ENCODE results near the gene PPM1N. TPM values are rescaled to one million over a fixed set of nuclear protein-coding genes. Genes with fewer than 3 reads are reported as not detected.

The PPM1N gene, protein sequence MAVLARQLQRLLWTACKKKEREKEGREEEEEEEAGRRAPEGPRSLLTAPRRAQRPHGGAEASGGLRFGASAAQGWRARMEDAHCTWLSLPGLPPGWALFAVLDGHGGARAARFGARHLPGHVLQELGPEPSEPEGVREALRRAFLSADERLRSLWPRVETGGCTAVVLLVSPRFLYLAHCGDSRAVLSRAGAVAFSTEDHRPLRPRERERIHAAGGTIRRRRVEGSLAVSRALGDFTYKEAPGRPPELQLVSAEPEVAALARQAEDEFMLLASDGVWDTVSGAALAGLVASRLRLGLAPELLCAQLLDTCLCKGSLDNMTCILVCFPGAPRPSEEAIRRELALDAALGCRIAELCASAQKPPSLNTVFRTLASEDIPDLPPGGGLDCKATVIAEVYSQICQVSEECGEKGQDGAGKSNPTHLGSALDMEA
- total RNA-seq (0.40 and 1.9 TPM in 2 replicates), polyA plus RNA-seq (0.59 and 1.4 TPM in 2 replicates)

DNA sequence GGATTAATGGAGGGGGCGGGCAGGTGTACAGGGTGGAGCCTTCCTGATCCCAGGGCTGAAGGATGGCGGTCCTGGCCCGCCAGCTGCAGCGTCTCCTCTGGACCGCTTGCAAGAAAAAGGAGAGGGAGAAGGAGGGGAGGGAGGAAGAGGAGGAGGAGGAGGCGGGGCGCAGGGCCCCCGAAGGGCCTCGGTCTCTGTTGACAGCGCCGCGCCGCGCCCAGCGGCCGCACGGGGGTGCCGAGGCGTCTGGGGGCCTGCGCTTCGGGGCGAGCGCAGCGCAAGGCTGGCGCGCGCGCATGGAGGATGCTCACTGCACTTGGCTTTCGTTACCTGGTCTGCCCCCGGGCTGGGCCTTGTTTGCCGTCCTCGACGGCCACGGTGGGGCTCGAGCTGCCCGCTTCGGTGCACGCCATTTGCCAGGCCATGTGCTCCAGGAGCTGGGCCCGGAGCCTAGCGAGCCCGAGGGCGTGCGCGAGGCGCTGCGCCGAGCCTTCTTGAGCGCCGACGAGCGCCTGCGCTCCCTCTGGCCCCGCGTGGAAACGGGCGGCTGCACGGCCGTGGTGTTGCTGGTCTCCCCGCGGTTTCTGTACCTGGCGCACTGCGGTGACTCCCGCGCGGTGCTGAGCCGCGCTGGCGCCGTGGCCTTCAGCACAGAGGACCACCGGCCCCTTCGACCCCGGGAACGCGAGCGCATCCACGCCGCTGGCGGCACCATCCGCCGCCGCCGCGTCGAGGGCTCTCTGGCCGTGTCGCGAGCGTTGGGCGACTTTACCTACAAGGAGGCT lies at the start of gene PPM1N:
TSS of gene PPM1N (plus strand) at position 33 of the 785 bp plus-strand sequence. CDS start at position 63, 30 bp downstream.
- H4K20me1 ChIP-seq (ENCODE audit: insufficient read depth, poor library complexity, severe bottlenecking): no peaks in the 10 kb centered on the region
- WGBS (ENCODE audit: low lambda C conversion rate, missing lambda C conversion rate): 3% methylated on average over 57 of the region's 89 CpGs
- H3K27me3 ChIP-seq: peaks cover 27% of the 10 kb centered on the region
- H3K9me3 ChIP-seq (ENCODE audit: low read depth): no peaks in the 10 kb centered on the region
- no peak within 1 kb of the TSS for H3K27ac ChIP-seq
- H3K9me2 ChIP-seq (replicated peaks; ENCODE audit: insufficient read depth): no peaks in the 10 kb centered on the region
- no peak within 1 kb of the TSS for H2AFZ ChIP-seq
- no peak within 1 kb of the TSS for H3K4me3 ChIP-seq
- no peaks in the 10 kb centered on the region for H3K36me3 ChIP-seq (replicated peaks; ENCODE audit: insufficient read depth, low read depth)
- TF ChIP-seq CTCF (IDR thresholded peaks at IDR 0.05; ENCODE audit: poor library complexity): no peak
- TF ChIP-seq EZH2phosphoT487 (IDR thresholded peaks at IDR 0.05; ENCODE audit: low read depth, severe bottlenecking, unreplicated experiment): peak; percentile 28
- TF ChIP-seq EZH2 (IDR thresholded peaks at IDR 0.05; ENCODE audit: borderline replicate concordance): peak; percentile 16
- peaks cover 7% of the 10 kb centered on the region for H3K4me1 ChIP-seq (ENCODE audit: insufficient read depth)
- no peaks in the 10 kb centered on the region for H3K79me2 ChIP-seq
- DNase-seq (ENCODE audit: low spot score): peak; percentile 63
- peak within 1 kb of the TSS; percentile 100 for H3K4me2 ChIP-seq

DNA sequence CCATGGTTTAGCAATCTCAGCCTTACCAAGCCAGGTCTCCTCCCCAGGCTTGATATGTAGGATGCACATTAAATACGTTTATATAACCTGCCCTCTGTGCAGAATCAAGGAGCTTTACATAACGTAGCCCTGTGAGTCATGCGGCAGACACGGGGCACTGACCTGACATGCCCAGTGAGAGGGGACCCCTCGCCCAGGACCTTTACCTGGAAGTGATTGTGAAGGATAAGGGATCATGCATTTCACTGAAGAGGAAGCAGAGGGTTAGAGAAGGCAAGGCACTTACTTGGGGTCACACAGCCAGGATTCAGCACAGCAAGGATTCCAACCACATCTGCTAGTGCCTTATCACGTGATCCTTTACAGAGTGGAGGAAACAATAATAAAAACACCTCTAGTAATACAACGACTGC lies 49.4 kb upstream of the PPM1N start:
- H3K9me2 ChIP-seq (replicated peaks; ENCODE audit: insufficient read depth): no peaks in the 10 kb centered on the region
- no peaks in the 10 kb centered on the region for H3K9me3 ChIP-seq (ENCODE audit: low read depth)
- TF ChIP-seq CTCF (IDR thresholded peaks at IDR 0.05; ENCODE audit: poor library complexity) (no peak), EZH2 (IDR thresholded peaks at IDR 0.05; ENCODE audit: borderline replicate concordance) (no peak), EZH2phosphoT487 (IDR thresholded peaks at IDR 0.05; ENCODE audit: low read depth, severe bottlenecking, unreplicated experiment) (no peak)
- no peak overlapping the region for H3K4me2 ChIP-seq
- no peak overlapping the region for H2AFZ ChIP-seq
- H3K79me2 ChIP-seq: no peaks in the 10 kb centered on the region
- no peak overlapping the region for H3K27ac ChIP-seq
- H3K36me3 ChIP-seq (replicated peaks; ENCODE audit: insufficient read depth, low read depth): no peaks in the 10 kb centered on the region
- H3K4me3 ChIP-seq: no peak overlapping the region
- WGBS (ENCODE audit: low lambda C conversion rate, missing lambda C conversion rate): 56% methylated on average over 7 of the region's 7 CpGs
- no peaks in the 10 kb centered on the region for H4K20me1 ChIP-seq (ENCODE audit: insufficient read depth, poor library complexity, severe bottlenecking)
- DNase-seq (ENCODE audit: low spot score): no peak
- H3K27me3 ChIP-seq: no peaks in the 10 kb centered on the region
- H3K4me1 ChIP-seq (ENCODE audit: insufficient read depth): peaks cover 10% of the 10 kb centered on the region

- Histone ChIP-seq H3K27ac (peak overlapping the region; percentile 93), H3K79me2 (no peaks in the 10 kb centered on the region), H3K9me2 (replicated peaks; ENCODE audit: insufficient read depth) (no peaks in the 10 kb centered on the region), H4K20me1 (ENCODE audit: insufficient read depth, poor library complexity, severe bottlenecking) (no peaks in the 10 kb centered on the region), H2AFZ (peak overlapping the region; percentile 34), H3K4me3 (peak overlapping the region; percentile 44), H3K4me1 (ENCODE audit: insufficient read depth) (peaks cover 8% of the 10 kb centered on the region), H3K36me3 (replicated peaks; ENCODE audit: insufficient read depth, low read depth) (no peaks in the 10 kb centered on the region), H3K27me3 (no peaks in the 10 kb centered on the region), H3K9me3 (ENCODE audit: low read depth) (no peaks in the 10 kb centered on the region), H3K4me2 (peak overlapping the region; percentile 77)
- no peak for DNase-seq (ENCODE audit: low spot score)
- 52% methylated on average over 5 of the region's 5 CpGs for WGBS (ENCODE audit: low lambda C conversion rate, missing lambda C conversion rate)
- no peak for TF ChIP-seq EZH2phosphoT487 (IDR thresholded peaks at IDR 0.05; ENCODE audit: low read depth, severe bottlenecking, unreplicated experiment)
- TF ChIP-seq EZH2 (IDR thresholded peaks at IDR 0.05; ENCODE audit: borderline replicate concordance): no peak
- TF ChIP-seq CTCF (IDR thresholded peaks at IDR 0.05; ENCODE audit: poor library complexity): no peak
Observed at GRCh38 chr19:45450012-45450333, 48.3 kb upstream of the PPM1N start.

All from hepatocyte (in vitro differentiated cells).